ENCODE data around the gene HAO2. TPM values are rescaled to one million over a fixed set of nuclear protein-coding genes. Genes with fewer than 3 reads are reported as not detected.
"Not testable (repeated sequence)": the region's sequence is repeated elsewhere in the genome, so short reads cannot be mapped to it uniquely, and the experiment has no call there.

HAO2 gene
- total RNA-seq, 4 donors from 2014 or later, result 0.30 to 7.0 (median 2.7) TPM

GRCh38 chr1:119331915-119332314 lies 36.7 kb upstream of the HAO2 start:
- WGBS, 2 donors, result 69 to 79% methylated on average over 1 of the region's 1 CpG
- H3K4me3 ChIP-seq (ENCODE audit: low read depth, poor library complexity, severe bottlenecking), result no peak overlapping the region
- TF ChIP-seq CTCF (IDR thresholded peaks at IDR 0.05) (no peak), POLR2A (IDR thresholded peaks at IDR 0.05) (no peak)
- intact Hi-C loops (cut with DNase I; ENCODE audit: low total_unique reads), result no loop called here
- no peak for DNase-seq (ENCODE audit: low spot score in 2 of 2)

GRCh38 chr1:119332622-119333021 lies 36.0 kb upstream of the HAO2 start:
- intact Hi-C loops (cut with DNase I; ENCODE audit: low total_unique reads), result no loop called here
- WGBS, 2 donors, result 56 to 58% methylated on average over 6 of the region's 6 CpGs
- DNase-seq (ENCODE audit: low spot score in 2 of 2), result no peak
- H3K4me3 ChIP-seq (ENCODE audit: low read depth, poor library complexity, severe bottlenecking), result no peak overlapping the region
- TF ChIP-seq CTCF (IDR thresholded peaks at IDR 0.05) (no peak), POLR2A (IDR thresholded peaks at IDR 0.05) (no peak)

- intact Hi-C loops (cut with DNase I; ENCODE audit: low total_unique reads), result no loop called here
- WGBS, 2 donors, result 90 to 92% methylated on average over 14 to 15 of the region's 23 CpGs
- no peak for DNase-seq (ENCODE audit: low spot score in 2 of 2)
Observed at GRCh38 chr1:119333163-119333896, 35.3 kb upstream of the HAO2 start.

GRCh38 chr1:119333897-119334250 lies 34.7 kb upstream of the HAO2 start:
- DNase-seq (ENCODE audit: low spot score in 2 of 2); intact Hi-C loops (cut with DNase I; ENCODE audit: low total_unique reads); H3K4me3 ChIP-seq (ENCODE audit: low read depth, poor library complexity, severe bottlenecking): not testable (repeated sequence)
- WGBS, 2 donors, result 96 to 100% methylated on average over 3 to 15 of the region's 16 CpGs

More at GRCh38 chr1:119333163-119333896, 35.3 kb upstream of the HAO2 start:
- no peak overlapping the region for H3K4me3 ChIP-seq (ENCODE audit: low read depth, poor library complexity, severe bottlenecking)
- TF ChIP-seq POLR2A (IDR thresholded peaks at IDR 0.05) (no peak), CTCF (IDR thresholded peaks at IDR 0.05) (no peak)

GRCh38 chr1:119336848-119337247 lies 31.7 kb upstream of the HAO2 start:
- no peak overlapping the region for H3K4me3 ChIP-seq (ENCODE audit: low read depth, poor library complexity, severe bottlenecking)
- DNase-seq (ENCODE audit: low spot score in 2 of 2), result no peak
- WGBS, 2 donors, result 57 to 58% methylated on average over 4 of the region's 4 CpGs
- intact Hi-C loops (cut with DNase I; ENCODE audit: low total_unique reads), result no loop called here
- TF ChIP-seq POLR2A (IDR thresholded peaks at IDR 0.05) (no peak), CTCF (IDR thresholded peaks at IDR 0.05) (no peak)

GRCh38 chr1:119338004-119338403 lies 30.6 kb upstream of the HAO2 start:
- H3K4me3 ChIP-seq (ENCODE audit: low read depth, poor library complexity, severe bottlenecking), result no peak overlapping the region
- WGBS, 2 donors, result 88 to 92% methylated on average over 2 of the region's 2 CpGs
- intact Hi-C loops (cut with DNase I; ENCODE audit: low total_unique reads), result no loop called here
- DNase-seq (ENCODE audit: low spot score in 2 of 2), result no peak
- TF ChIP-seq CTCF (IDR thresholded peaks at IDR 0.05), result no peak
- TF ChIP-seq POLR2A (IDR thresholded peaks at IDR 0.05), result no peak

Measured in lower leg skin (tissue), 4 donors.